ENCODE measurements around the gene THAP7.
"Not testable (repeated sequence)": the region's sequence is repeated elsewhere in the genome, so short reads cannot be mapped to it uniquely, and the experiment has no call there.

Gene THAP7

GRCh38 chr22:21001601-21002325 lies at the start of gene THAP7:
THAP7 (minus strand) TSS chr22:21002118; CDS start chr22:21001911, 207 bp downstream.
- DNase-seq, result peak; percentile 86 to 99 (median 95)

- DNase-seq, result no peak
Observed at GRCh38 chr22:21051145-21051830, 49.4 kb upstream of the THAP7 start.

GRCh38 chr22:21048965-21049364 lies 47.0 kb upstream of the THAP7 start:
- not testable (repeated sequence) for DNase-seq

GRCh38 chr22:21048448-21048847 lies 46.5 kb upstream of the THAP7 start:
- DNase-seq, result not testable (repeated sequence)

GRCh38 chr22:21047730-21048129 lies 45.8 kb upstream of the THAP7 start:
- no peak for DNase-seq

GRCh38 chr22:21047035-21047661 lies 45.2 kb upstream of the THAP7 start:
- DNase-seq, result no peak

- peak; percentile 35 to 94 (median 84) for DNase-seq
Observed at GRCh38 chr22:21045585-21046294, 43.8 kb upstream of the THAP7 start, which contains the start of gene LRRC74B. LRRC74B (plus strand) TSS chr22:21045946; CDS start chr22:21045987, 41 bp downstream.

- peak in 17 of 58 donors; percentile 8 to 46 (median 31) for DNase-seq
Observed at GRCh38 chr22:21044931-21045584, 43.1 kb upstream of the THAP7 start.

- no peak for DNase-seq
Observed at GRCh38 chr22:21043860-21044535, 42.1 kb upstream of the THAP7 start.

- no peak for DNase-seq
Observed at GRCh38 chr22:21042978-21043859, 41.3 kb upstream of the THAP7 start.

GRCh38 chr22:21041937-21042336 lies 40.0 kb upstream of the THAP7 start:
- DNase-seq, result no peak

- DNase-seq, result not testable (repeated sequence)
Observed at GRCh38 chr22:21039158-21039557, 37.2 kb upstream of the THAP7 start.

GRCh38 chr22:21038405-21038804 lies 36.5 kb upstream of the THAP7 start:
- no peak for DNase-seq

- no peak for DNase-seq
Observed at GRCh38 chr22:21034989-21035388, 33.1 kb upstream of the THAP7 start.

GRCh38 chr22:21033895-21034294 lies 32.0 kb upstream of the THAP7 start:
- no peak for DNase-seq

GRCh38 chr22:21032868-21033688 lies 31.2 kb upstream of the THAP7 start:
- DNase-seq, result no peak

GRCh38 chr22:21032037-21032867 lies 30.3 kb upstream of the THAP7 start, which contains the start of gene SLC7A4:
SLC7A4 (minus strand) TSS chr22:21032561; CDS start chr22:21031812, 749 bp downstream.
- DNase-seq, result peak in 15 of 58 donors; percentile 9 to 54 (median 23)
